GM21528 (cell line): ENCODE data around the gene SLCO2B1.

Source experiments
- ATAC-seq: cut with Tn5 transposase; IDR thresholded peaks from one replicate; pipeline ENCODE4 v1.9.1; 2021; ENCODE audit warnings: mild to moderate bottlenecking, moderate library complexity; ENCODE audit not compliant: unreplicated experiment, low FRiP score

Gene SLCO2B1

GRCh38 chr11:75214411-75214821 lies 63.5 kb downstream of the SLCO2B1 start:
- no peak for ATAC-seq

- ATAC-seq: no peak
These were observed 63.9 kb downstream of the SLCO2B1 start for GRCh38 chr11:75214843-75215242.

DNA sequence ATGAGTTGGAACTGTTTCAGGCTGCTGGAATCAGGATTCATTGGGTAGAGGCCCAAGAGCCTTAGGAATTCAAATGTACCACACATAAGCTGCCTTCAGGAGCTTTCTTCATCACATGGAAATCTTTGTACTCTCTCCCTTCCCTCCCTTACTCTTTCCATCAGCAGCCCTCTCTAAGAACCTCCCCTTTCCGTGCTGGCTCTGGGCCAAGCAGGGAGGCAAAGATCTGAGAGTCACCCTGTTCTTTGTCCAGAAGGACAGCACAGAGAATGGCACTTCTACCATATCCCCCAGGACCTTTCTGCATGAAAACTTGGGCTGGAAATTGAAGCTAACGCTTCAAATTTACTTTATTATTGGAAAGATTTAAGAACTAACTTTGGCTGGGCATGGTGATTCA lies 69.0 kb downstream of the SLCO2B1 start:
- no peak for ATAC-seq

DNA sequence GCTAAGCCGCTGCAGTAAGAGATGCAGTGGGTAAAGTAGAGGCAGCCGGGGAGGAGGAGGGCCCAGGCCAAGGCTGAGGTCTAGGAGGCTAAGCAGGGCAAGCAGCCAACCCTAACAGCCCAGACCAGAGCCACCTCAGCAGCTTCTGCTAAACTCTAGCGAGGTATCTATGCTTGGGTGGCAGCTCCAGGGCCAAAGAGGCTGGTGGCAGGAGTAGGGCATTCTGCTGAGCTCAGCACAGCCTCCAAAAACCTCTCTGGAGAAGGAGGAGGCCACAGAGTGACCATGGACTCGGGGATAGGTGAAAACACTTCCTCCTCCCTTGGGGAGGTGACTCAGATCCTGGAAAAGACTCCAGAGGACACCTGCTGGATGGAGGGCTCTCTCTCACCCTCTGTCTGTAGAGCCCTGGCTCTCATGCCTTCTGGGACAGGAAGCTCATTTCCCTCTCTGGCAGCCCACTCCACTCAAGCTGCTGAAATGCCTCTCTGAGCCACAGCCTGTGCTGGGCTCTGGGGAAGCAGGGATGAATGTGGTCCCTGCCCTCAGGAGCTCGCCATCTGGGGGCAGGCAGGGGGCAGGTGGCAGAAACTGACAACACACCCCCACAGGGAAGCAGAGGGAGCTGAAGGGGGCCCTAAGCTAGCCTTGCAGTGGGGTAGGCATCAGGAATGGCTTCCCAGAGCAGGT lies 73.2 kb downstream of the SLCO2B1 start:
- ATAC-seq: no peak

- ATAC-seq: no peak
These were observed 74.9 kb downstream of the SLCO2B1 start for GRCh38 chr11:75225794-75226193.

DNA sequence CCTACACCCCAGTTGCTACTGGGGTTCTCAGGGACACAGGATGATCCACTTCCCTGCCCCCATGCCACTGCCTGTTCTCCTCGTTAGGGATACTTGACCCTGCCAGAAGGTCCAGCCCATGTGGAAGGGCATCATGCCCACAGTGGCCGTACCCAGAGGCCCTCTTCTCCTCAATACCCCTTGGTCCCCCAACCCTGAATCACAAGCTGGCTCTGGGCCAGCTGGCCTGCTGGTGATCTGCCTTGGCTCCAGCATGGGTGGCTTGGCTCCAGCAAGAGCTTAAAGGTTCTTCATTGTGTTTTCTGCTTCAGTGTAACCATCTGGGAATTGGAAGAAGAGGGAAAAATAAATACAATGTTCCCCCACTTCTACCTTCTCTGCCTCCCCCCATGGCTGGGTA lies 78.6 kb downstream of the SLCO2B1 start:
- no peak for ATAC-seq

DNA sequence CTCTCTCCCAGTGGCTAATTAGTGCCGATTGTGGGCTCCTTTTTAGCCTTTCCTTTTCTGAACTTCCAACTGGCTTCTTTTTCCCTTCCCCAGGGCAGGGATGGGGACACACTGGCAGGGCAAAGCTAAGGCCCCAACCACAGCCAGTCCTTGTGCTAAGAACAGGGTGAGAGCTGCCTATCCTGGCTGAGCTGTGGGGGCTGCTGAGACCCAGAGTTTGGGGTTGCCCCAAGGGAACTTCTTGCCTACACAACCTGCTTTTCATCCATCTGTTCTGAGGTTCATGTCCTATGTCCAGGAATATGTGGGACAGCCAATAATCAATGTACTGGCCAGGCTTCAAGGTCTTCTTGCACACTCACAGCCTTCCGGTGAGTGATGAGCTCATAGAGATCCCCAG lies 79.7 kb downstream of the SLCO2B1 start:
- ATAC-seq: no peak

GRCh38 chr11:75233754-75234172 lies 82.9 kb downstream of the SLCO2B1 start:
- no peak for ATAC-seq

DNA sequence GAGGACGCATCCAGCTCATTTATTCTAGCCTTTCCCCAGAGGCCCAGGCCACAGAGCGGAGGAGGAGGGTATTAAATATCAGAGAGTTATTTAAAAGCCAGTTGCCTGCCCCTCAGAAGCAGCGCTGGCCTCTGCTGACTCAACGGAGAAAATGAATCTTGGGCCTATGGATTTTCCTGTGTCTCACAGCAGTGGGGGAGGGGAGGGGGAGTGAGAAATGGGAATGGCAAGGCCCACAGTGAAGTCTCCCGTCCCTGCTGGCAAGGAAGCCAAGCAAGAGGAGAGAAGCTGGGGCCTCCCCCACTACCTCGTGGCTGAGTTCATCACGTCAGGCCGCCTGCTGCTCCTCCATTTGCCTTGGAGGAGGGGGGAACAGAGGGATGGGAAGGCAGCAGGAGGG lies 85.2 kb downstream of the SLCO2B1 start:
- no peak for ATAC-seq

- ATAC-seq: no peak
These were observed 86.1 kb downstream of the SLCO2B1 start for GRCh38 chr11:75237050-75237449.

- no peak for ATAC-seq
These were observed 87.9 kb downstream of the SLCO2B1 start for GRCh38 chr11:75238595-75239440.

DNA sequence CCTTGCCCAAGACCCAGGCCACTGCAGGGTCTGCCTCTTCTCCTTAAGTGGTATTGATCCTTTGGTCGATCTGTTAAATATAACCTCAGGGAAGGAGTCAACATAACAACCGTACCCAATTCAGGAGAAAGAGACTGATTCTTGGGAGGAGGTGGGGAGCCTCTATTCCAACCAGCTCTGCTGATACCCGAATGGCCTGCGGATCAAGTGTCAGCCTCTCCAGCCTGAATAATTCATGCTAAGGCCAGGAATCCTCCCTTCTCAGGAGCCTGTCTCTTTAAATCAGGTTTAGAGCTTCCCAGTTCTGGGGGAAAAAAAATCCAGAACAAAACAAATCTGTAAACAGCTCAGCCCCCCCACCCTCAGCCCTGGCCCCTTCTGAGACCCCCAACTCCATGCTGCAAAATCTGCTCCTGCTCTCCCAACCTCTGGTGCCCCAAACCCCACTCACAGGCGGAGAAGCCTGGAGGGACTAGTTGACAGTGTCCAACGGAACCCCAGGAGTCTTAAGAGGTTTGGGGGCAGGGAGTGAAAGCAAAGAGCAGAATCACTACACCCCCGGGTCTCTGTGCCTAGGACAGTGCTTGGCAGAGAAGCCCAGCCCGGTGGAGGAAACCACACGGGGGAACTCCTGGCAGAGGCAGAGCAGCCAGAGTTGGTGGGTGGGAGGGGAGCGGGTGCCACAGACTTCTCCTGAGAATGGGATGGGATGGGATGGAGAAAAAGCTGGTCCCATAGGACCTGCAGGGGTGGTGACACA lies 88.8 kb downstream of the SLCO2B1 start:
- ATAC-seq: no peak

DNA sequence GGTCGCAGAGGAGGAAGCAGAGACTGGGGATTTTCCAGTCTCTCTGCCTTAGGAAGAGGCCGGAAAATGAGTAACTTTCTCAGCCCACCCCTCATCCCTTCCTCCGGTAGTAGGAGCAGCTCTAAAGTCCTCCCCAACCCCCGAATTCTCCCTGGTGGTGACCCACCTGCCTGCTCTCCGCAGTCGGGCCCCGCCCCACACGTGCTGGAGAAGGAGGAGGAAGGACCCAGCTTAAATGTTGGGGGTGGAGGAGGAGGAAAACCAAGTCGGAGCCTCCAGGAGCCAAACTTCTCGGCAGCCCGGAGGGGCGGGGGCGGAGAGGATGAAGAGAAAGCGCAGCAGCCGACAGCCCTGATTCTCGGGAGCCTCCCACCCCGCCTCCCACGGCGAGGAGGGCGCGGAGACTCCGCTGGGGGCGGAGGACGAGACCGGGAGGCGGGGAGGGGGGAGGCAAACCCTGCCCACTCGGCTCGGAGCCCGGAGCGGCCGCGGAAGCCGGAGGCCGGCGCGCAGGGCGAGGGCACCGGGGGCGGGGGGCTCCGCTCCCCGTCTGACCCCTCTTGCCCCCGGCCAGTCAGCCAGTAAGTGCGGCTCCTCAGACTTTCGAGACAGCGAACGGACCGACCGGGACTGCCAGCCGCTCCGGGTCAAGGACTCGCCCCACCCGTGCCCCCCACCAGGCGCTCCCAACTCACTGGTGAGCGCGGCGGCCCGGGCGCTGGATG lies 89.6 kb downstream of the SLCO2B1 start, which contains the start of gene TPBGL:
Gene TPBGL (plus strand): TSS at position 464 of the 725 bp plus-strand sequence. CDS start 276 bp downstream, outside the sequence.
- no peak for ATAC-seq

DNA sequence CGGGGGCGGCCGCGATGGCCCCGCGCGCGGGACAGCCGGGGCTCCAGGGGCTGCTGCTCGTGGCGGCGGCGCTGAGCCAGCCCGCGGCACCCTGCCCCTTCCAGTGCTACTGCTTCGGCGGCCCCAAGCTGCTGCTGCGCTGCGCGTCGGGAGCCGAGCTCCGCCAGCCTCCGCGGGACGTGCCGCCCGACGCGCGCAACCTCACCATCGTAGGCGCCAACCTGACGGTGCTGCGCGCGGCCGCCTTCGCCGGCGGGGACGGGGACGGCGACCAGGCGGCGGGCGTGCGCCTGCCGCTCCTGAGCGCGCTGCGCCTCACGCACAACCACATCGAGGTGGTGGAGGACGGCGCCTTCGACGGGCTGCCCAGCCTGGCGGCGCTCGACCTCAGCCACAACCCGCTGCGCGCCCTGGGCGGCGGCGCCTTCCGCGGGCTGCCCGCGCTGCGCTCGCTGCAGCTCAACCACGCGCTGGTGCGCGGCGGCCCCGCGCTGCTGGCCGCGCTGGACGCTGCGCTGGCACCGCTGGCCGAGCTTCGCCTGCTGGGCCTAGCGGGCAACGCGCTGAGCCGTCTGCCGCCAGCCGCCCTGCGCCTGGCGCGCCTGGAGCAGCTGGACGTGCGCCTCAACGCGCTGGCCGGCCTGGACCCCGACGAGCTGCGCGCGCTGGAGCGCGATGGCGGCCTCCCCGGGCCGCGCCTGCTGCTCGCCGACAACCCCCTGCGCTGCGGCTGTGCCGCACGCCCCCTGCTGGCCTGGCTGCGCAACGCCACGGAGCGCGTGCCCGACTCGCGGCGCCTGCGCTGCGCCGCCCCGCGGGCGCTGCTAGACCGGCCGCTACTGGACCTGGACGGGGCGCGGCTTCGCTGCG lies 90.4 kb downstream of the SLCO2B1 start:
- ATAC-seq: peak; percentile 81

DNA sequence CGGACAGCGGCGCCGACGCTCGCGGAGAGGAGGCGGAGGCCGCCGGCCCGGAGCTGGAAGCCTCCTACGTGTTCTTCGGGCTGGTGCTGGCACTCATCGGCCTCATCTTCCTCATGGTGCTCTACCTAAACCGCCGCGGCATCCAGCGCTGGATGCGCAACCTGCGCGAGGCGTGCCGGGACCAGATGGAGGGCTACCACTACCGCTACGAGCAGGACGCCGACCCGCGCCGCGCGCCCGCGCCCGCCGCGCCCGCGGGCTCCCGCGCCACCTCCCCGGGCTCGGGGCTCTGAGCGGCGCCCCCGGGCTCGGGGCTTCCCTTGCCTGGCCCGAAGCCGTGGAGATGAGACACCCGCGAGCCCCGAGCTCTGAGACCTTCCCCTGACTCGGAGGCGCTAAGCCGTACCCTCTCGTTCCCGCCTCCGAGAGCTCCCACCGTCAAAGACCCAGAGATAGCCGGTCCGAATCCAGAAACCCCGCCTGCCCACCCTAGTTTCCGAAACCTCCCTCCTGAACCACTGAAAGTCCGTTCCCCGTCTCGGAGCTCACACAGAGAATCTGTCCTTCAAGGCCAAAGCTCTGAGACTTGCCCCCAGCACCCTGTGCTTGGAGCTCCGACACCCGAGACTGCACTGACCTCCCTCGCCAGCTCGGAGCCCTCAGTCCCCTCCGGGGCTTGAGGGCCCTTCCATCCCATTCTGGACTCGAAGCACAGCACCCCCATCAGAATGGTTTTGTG lies 91.2 kb downstream of the SLCO2B1 start:
- ATAC-seq: peak; percentile 20

GRCh38 chr11:75242722-75243600 lies 92.1 kb downstream of the SLCO2B1 start:
- no peak for ATAC-seq

- ATAC-seq: no peak
These were observed 93.3 kb downstream of the SLCO2B1 start for GRCh38 chr11:75244052-75244814.
